A549 (cell line): ENCODE measurements around the gene CARD19. TPM values are rescaled to one million over a fixed set of nuclear protein-coding genes. Genes with fewer than 3 reads are reported as not detected.

Experiments used
- ATAC-seq, 2 experiments: fragments of 200-7000 bp in 1 of 2; fragments of >200 bp in 1 of 2; cut with Nextera tagmentation in 1 of 2; cut with Tn5 transposase in 1 of 2; 3 replicates each; pipeline versions ENCODE4 v1.8.0 to v1.9.1; 2018 to 2020; ENCODE audit warnings: mild to moderate bottlenecking in 1 of 2, moderate library complexity in 1 of 2
- CTCF ChIA-PET: fragments of 300-600 bp; sonication (Branson Sonifier 250); formaldehyde crosslinking; extraction: SDS; loops from one replicate; lab custom pipeline; 2021; ENCODE audit warnings: antibody characterized with exemption, inconsistent platforms; lab: Yijun Ruan, JAX
- POLR2A ChIA-PET: fragments of 350-600 bp; formaldehyde crosslinking; extraction: SDS; loops from one replicate; lab custom pipeline; 2021; ENCODE audit warnings: antibody characterized with exemption, inconsistent platforms; lab: Yijun Ruan, JAX
- DNase-seq, 2 experiments: peaks; one replicate each; pipeline versions ENCODE4 v3.0.0 to v3.0.0-alpha.2; 2011 to 2016; ENCODE audit warnings: low read depth in 1 of 2, low spot score in 1 of 2
- FAIRE-seq: peaks from 2 replicates; lab custom pipeline; 2011; peaks lifted over from hg19 to GRCh38; lab: Jason Lieb, UNC
- H3K27ac ChIP-seq, 2 experiments: fragments of >200 bp; sonication (Bioruptor Twin); formaldehyde crosslinking; 3 replicates each; pipeline ENCODE4 v1.5.1; 2016 to 2017
- H3K4me1 ChIP-seq: fragments of >200 bp; sonication (Bioruptor Twin); formaldehyde crosslinking; 3 replicates; pipeline ENCODE4 v1.6.1; 2016
- H3K4me2 ChIP-seq: fragments of >200 bp; sonication (Bioruptor Twin); formaldehyde crosslinking; 3 replicates; pipeline ENCODE4 v1.6.1; 2016
- H3K4me3 ChIP-seq: fragments of >200 bp; sonication (Bioruptor Twin); formaldehyde crosslinking; 3 replicates; pipeline ENCODE4 v1.5.1; 2016
- H3K9me3 ChIP-seq: fragments of >200 bp; sonication (Bioruptor Twin); formaldehyde crosslinking; 3 replicates; pipeline ENCODE4 v1.6.1; 2016
- CBX8 ChIP-seq: fragments of 200-600 bp; sonication (generic); IDR thresholded peaks from 2 replicates; pipeline ENCODE4 v1.6.1; 2016
- ELK1 ChIP-seq: fragments of 150-350 bp; IDR thresholded peaks from 2 replicates; pipeline ENCODE4 v1.6.1; 2014; ENCODE audit warnings: low read depth, mild to moderate bottlenecking, low read length
- EP300 ChIP-seq, 2 experiments: fragments of >200 bp; sonication (Bioruptor Twin); formaldehyde crosslinking; IDR thresholded peaks; 2 replicates in 1 of 2; 3 replicates in 1 of 2; pipeline ENCODE4 v1.6.1; 2016 to 2017
- GATA3 ChIP-seq: IDR thresholded peaks from 2 replicates; pipeline ENCODE4 v1.6.1; 2012; ENCODE audit warnings: borderline replicate concordance
- HOXB5 ChIP-seq: fragments of 250-450 bp; sonication (Bioruptor Pico); IDR thresholded peaks from 2 replicates; pipeline ENCODE4 v1.5.0; 2020; ENCODE audit warnings: mild to moderate bottlenecking, moderate library complexity
- JUNB ChIP-seq: fragments of >200 bp; sonication (Bioruptor Twin); formaldehyde crosslinking; IDR thresholded peaks from 2 replicates; pipeline ENCODE4 v1.6.1; 2016
- KDM1A ChIP-seq: fragments of 200-600 bp; sonication (generic); IDR thresholded peaks from 2 replicates; pipeline ENCODE4 v1.6.1; 2016; ENCODE audit warnings: low read depth, mild to moderate bottlenecking
- MAFK ChIP-seq: fragments of 450-650 bp; IDR thresholded peaks from 2 replicates; pipeline ENCODE4 v1.6.1; 2014; ENCODE audit not compliant: partially characterized antibody
- MAX ChIP-seq: IDR thresholded peaks from 2 replicates; pipeline ENCODE4 v1.6.1; 2012
- RAD21 ChIP-seq, 2 experiments: fragments of >200 bp in 1 of 2; sonication (Bioruptor Twin) in 1 of 2; formaldehyde crosslinking in 1 of 2; IDR thresholded peaks in 1 of 2; conservative IDR thresholded peaks in 1 of 2; 2 replicates in 1 of 2; 3 replicates in 1 of 2; pipeline ENCODE4 v1.6.1; 2012 to 2018; ENCODE audit warnings: inconsistent platforms in 1 of 2
- RARB ChIP-seq: fragments of 250-450 bp; sonication (Bioruptor Pico); IDR thresholded peaks from 2 replicates; pipeline ENCODE4 v1.8.0; 2021; ENCODE audit warnings: mild to moderate bottlenecking, moderate library complexity
- RNF2 ChIP-seq: fragments of 200-600 bp; sonication (generic); IDR thresholded peaks from 2 replicates; pipeline ENCODE4 v1.6.1; 2016; ENCODE audit warnings: low read depth, mild to moderate bottlenecking, antibody characterized with exemption, moderate library complexity, borderline replicate concordance
- SMC3 ChIP-seq: fragments of >200 bp; sonication (Bioruptor Twin); formaldehyde crosslinking; IDR thresholded peaks from 3 replicates; pipeline ENCODE4 v1.6.1; 2018; ENCODE audit warnings: inconsistent platforms
- USF2 ChIP-seq: fragments of 450-650 bp; IDR thresholded peaks from 2 replicates; pipeline ENCODE4 v1.6.1; 2014; ENCODE audit warnings: antibody characterized with exemption
- WGBS: methylation state at CpG from one replicate; pipeline ENCODE4 v1.1.6; 2017; ENCODE audit errors: missing lambda C conversion rate; 5-methylcytosine and 5-hydroxymethylcytosine counted together
- polyA plus RNA-seq, 4 experiments: library from polyadenylated mRNA; depleted of rRNA in 3 of 4; stranded (reverse); fragments of >200 nt; fragmentation: RNase III in 1 of 4; extraction: RNeasy Plus Mini Kit Qiagen cat#74134 plus additional on column Dnase treatment in 1 of 4; gene quantifications; 2 replicates in 3 of 4; 3 replicates in 1 of 4; pipeline ENCODE4 v1.2.3, GENCODE V29; 2011 to 2017
- TF ChIP-seq, protein P1 (sequence below): fragments of >200 bp; sonication (Bioruptor Twin); formaldehyde crosslinking; IDR thresholded peaks from 3 replicates; pipeline ENCODE4 v1.5.1; 2016
- TF ChIP-seq, protein P2 (sequence below): IDR thresholded peaks from 2 replicates; pipeline ENCODE4 v1.6.1; 2012; ENCODE audit warnings: low read depth, borderline replicate concordance

CARD19 gene
- polyA plus RNA-seq, 2 of the 4 experiments (the other 2 are of a cell fraction) = 27.6 to 30.3 TPM

DNA sequence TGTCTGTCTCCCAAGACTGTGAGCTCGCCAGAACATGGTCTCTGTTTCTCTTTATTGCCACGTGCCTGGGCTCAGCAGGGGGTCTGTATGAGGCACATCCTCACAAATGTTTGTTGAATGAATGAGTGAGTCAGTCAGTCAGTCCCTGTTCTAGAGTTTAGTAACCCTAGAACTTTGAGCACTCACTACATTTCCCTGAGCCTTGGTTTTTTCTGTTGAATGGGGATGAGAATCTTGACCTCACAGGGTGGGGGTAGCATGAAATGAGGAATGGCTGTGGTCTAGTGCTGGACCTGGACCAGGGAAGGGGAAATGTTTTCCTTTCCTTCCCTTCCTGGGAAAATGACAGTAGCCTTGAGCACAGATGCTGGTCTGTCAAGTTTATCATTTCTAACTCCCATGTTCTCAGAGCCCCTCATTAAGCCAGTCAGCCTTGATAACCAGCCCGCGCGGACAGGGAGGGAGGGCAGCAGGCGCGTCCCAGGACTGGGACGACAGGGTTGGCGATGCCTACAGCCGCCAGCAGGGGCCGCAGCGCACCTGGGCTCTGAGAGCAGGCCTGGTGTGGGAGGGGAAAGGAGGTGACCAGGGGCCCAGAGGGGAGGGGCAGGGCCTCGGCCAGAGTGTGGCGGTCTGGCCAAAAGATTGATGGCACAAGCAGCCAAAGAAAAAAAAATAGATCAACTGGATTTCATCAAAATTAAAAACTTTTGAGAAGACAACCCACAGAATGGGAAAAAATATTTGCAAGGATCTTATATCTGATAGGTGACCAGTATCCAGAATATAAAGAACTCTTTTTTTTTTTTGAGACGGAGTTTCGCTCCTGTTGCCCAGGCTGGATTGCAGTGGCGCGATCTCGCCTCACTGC lies 63.8 kb downstream of the CARD19 start:
- peak overlapping the region in 1 of 2 experiments; percentile 66; a peak in 3 of 6 replicates for H3K27ac ChIP-seq
- H3K9me3 ChIP-seq = no peaks in the 10 kb centered on the region
- FAIRE-seq = no peak
- 17% methylated on average over 13 of the region's 19 CpGs for WGBS
- ChIA-PET POLR2A (interaction anchor here (0.7 kb wide), 1 partner anchor 15 kb away, joined by 3 read pairs; no protein-coding TSS in a partner anchor), CTCF (interaction anchor here (0.6 to 10.5 kb wide), 23 partner anchors 9 to 406 kb away, joined by 3 to 158 read pairs (median 3); no protein-coding TSS in a partner anchor)
- peak; percentile 97 to 100 for ATAC-seq
- peak overlapping the region; percentile 67 for H3K4me2 ChIP-seq
- peaks cover 5% of the 10 kb centered on the region; the same call in 2 of the 3 replicates for H3K4me1 ChIP-seq
- no peak overlapping the region for H3K4me3 ChIP-seq
- peak; percentile 81 to 84 for DNase-seq
- no peak for TF ChIP-seq KDM1A
- TF ChIP-seq USF2 = peak; percentile 26; the same call in 1 of the 2 replicates
- TF ChIP-seq, protein P1, sequence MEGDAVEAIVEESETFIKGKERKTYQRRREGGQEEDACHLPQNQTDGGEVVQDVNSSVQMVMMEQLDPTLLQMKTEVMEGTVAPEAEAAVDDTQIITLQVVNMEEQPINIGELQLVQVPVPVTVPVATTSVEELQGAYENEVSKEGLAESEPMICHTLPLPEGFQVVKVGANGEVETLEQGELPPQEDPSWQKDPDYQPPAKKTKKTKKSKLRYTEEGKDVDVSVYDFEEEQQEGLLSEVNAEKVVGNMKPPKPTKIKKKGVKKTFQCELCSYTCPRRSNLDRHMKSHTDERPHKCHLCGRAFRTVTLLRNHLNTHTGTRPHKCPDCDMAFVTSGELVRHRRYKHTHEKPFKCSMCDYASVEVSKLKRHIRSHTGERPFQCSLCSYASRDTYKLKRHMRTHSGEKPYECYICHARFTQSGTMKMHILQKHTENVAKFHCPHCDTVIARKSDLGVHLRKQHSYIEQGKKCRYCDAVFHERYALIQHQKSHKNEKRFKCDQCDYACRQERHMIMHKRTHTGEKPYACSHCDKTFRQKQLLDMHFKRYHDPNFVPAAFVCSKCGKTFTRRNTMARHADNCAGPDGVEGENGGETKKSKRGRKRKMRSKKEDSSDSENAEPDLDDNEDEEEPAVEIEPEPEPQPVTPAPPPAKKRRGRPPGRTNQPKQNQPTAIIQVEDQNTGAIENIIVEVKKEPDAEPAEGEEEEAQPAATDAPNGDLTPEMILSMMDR = peak; percentile 95
- no peak for TF ChIP-seq MAFK
- 0 out of 2 replicates have a peak, but pooled peaks have one; percentile 17 for TF ChIP-seq HOXB5 (CRISPR knock-in tag)
- TF ChIP-seq MAX = peak; percentile 58
- no peak for TF ChIP-seq JUNB
- TF ChIP-seq, protein P2, sequence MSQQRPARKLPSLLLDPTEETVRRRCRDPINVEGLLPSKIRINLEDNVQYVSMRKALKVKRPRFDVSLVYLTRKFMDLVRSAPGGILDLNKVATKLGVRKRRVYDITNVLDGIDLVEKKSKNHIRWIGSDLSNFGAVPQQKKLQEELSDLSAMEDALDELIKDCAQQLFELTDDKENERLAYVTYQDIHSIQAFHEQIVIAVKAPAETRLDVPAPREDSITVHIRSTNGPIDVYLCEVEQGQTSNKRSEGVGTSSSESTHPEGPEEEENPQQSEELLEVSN = no peak
- TF ChIP-seq RAD21 (conservative IDR thresholded peaks at IDR 0.05 in 1 of 2, IDR thresholded peaks at IDR 0.05 in 1 of 2) = peak; percentile 98
- no peak for TF ChIP-seq GATA3
- TF ChIP-seq SMC3 = peak; percentile 89

GRCh38 chr9:93161786-93162562 lies 66.0 kb downstream of the CARD19 start:
- Histone ChIP-seq H3K4me1 (peaks cover 5% of the 10 kb centered on the region; the same call in 2 of the 3 replicates), H3K9me3 (no peaks in the 10 kb centered on the region), H3K4me2 (no peak overlapping the region), H3K27ac (no peak overlapping the region), H3K4me3 (no peak overlapping the region)
- ATAC-seq (no peak), DNase-seq (no peak), FAIRE-seq (no peak)
- POLR2A ChIA-PET = no interaction called here
- TF ChIP-seq RNF2 (no peak), EP300 (IDR thresholded peaks at IDR 0.05) (no peak), ELK1 (no peak), RARB (no peak), CBX8 (no peak)
- CTCF ChIA-PET = interaction anchor here (0.6 to 10.5 kb wide), 14 partner anchors 19 to 795 kb away, joined by 3 to 158 read pairs (median 3); no protein-coding TSS in a partner anchor
- WGBS = 76% methylated on average over 11 of the region's 11 CpGs

Other genes starting within 250 kb of the CARD19 start
- 4.8 and 5.6 TPM in 2 replicates for gene ZNF484, start 218.2 kb upstream of the CARD19 start, polyA plus RNA-seq (2011; rRNA removed)
- 2.3 to 2.6 TPM (median 2.4 TPM) in 3 replicates for gene ZNF484, start 218.2 kb upstream of the CARD19 start, polyA plus RNA-seq (2017; fragmentation: RNase III; extraction: RNeasy Plus Mini Kit Qiagen cat#74134 plus additional on column Dnase treatment)
- gene FGD3, start 148.7 kb upstream of the CARD19 start, polyA plus RNA-seq (2011; rRNA removed) = 0.23 and 0.26 TPM in 2 replicates
- gene FGD3, start 148.7 kb upstream of the CARD19 start, polyA plus RNA-seq (2017; fragmentation: RNase III; extraction: RNeasy Plus Mini Kit Qiagen cat#74134 plus additional on column Dnase treatment) = 0.18 to 0.26 TPM (median 0.24 TPM) in 3 replicates
- 0.27 and 0.66 TPM in 2 replicates for gene SUSD3, start 37.5 kb upstream of the CARD19 start, polyA plus RNA-seq (2011; rRNA removed)
- gene SUSD3, start 37.5 kb upstream of the CARD19 start, polyA plus RNA-seq (2017; fragmentation: RNase III; extraction: RNeasy Plus Mini Kit Qiagen cat#74134 plus additional on column Dnase treatment) = 0.34 to 0.46 TPM (median 0.42 TPM) in 3 replicates
- gene NINJ1, start 38.0 kb downstream of the CARD19 start, polyA plus RNA-seq (2011; rRNA removed) = 27.0 and 37.9 TPM in 2 replicates
- 60.4 to 69.6 TPM (median 62.0 TPM) in 3 replicates for gene NINJ1, start 38.0 kb downstream of the CARD19 start, polyA plus RNA-seq (2017; fragmentation: RNase III; extraction: RNeasy Plus Mini Kit Qiagen cat#74134 plus additional on column Dnase treatment)
- 2.1 and 2.6 TPM in 2 replicates for gene WNK2, start 87.9 kb downstream of the CARD19 start, polyA plus RNA-seq (2011; rRNA removed)
- gene WNK2, start 87.9 kb downstream of the CARD19 start, polyA plus RNA-seq (2017; fragmentation: RNase III; extraction: RNeasy Plus Mini Kit Qiagen cat#74134 plus additional on column Dnase treatment) = 6.7 to 7.1 TPM (median 7.1 TPM) in 3 replicates